ENCODE measurements around the gene TM2D3. TPM values are rescaled to one million over a fixed set of nuclear protein-coding genes. Genes with fewer than 3 reads are reported as not detected.

Gene TM2D3
- total and polyA plus RNA-seq, 2 donors (not counting 1 experiment from before 2014, with no cell fraction given), result 46.1 to 71.5 TPM

GRCh38 chr15:101684384-101684783, 32.2 kb upstream of the TM2D3 start:
- Histone ChIP-seq H3K27ac (ENCODE audit: insufficient read depth, low read length) (peak overlapping the region; percentile 34), H3K4me2 (ENCODE audit: extremely low read depth, insufficient read depth, low read length) (peak overlapping the region; percentile 30), H2AFZ (ENCODE audit: low read length) (no peak overlapping the region), H3K27me3 (ENCODE audit: control insufficient read depth, insufficient read depth, low read length) (no peaks in the 10 kb centered on the region), H3K79me2 (ENCODE audit: control insufficient read depth, insufficient read depth, low read length) (no peaks in the 10 kb centered on the region), H3K9me3 (ENCODE audit: control insufficient read depth, insufficient read depth, low read depth, low read length) (no peaks in the 10 kb centered on the region), H3K4me3 (replicated peaks in 1 of 4; ENCODE audit: control extremely low read depth in 1 of 4, insufficient read depth in 1 of 4, low read depth in 3 of 4, low read length in 4 of 4) (no peak overlapping the region), H3K4me1 (ENCODE audit: control insufficient read depth, extremely low read depth, insufficient read depth, low read length) (peaks cover 3% of the 10 kb centered on the region), H4K20me1 (ENCODE audit: control insufficient read depth, extremely low read depth, insufficient read depth, low read length) (no peaks in the 10 kb centered on the region), H3K36me3 (ENCODE audit: control insufficient read depth, insufficient read depth, low read length) (no peaks in the 10 kb centered on the region), H3K9ac (ENCODE audit: insufficient read depth, low read length) (no peak overlapping the region)
- no peak for TF ChIP-seq EZH2 (IDR thresholded peaks at IDR 0.05; ENCODE audit: low read length, missing control alignments)
- no peak for TF ChIP-seq CTCF (conservative IDR thresholded peaks at IDR 0.05 in 1 of 2, IDR thresholded peaks at IDR 0.05 in 1 of 2; ENCODE audit: low read depth in 1 of 2, low read length in 2 of 2)
- peak; percentile 28 to 89 for DNase-seq (ENCODE audit: low read depth in 2 of 2)

- Histone ChIP-seq H3K4me3 (replicated peaks in 1 of 4; ENCODE audit: control extremely low read depth in 1 of 4, insufficient read depth in 1 of 4, low read depth in 3 of 4, low read length in 4 of 4) (no peak overlapping the region), H3K27ac (ENCODE audit: insufficient read depth, low read length) (no peak overlapping the region), H3K79me2 (ENCODE audit: control insufficient read depth, insufficient read depth, low read length) (no peaks in the 10 kb centered on the region), H3K36me3 (ENCODE audit: control insufficient read depth, insufficient read depth, low read length) (no peaks in the 10 kb centered on the region), H3K4me2 (ENCODE audit: extremely low read depth, insufficient read depth, low read length) (no peak overlapping the region), H3K27me3 (ENCODE audit: control insufficient read depth, insufficient read depth, low read length) (no peaks in the 10 kb centered on the region), H2AFZ (ENCODE audit: low read length) (no peak overlapping the region), H3K9ac (ENCODE audit: insufficient read depth, low read length) (no peak overlapping the region), H3K9me3 (ENCODE audit: control insufficient read depth, insufficient read depth, low read depth, low read length) (no peaks in the 10 kb centered on the region), H3K4me1 (ENCODE audit: control insufficient read depth, extremely low read depth, insufficient read depth, low read length) (peaks cover 10% of the 10 kb centered on the region), H4K20me1 (ENCODE audit: control insufficient read depth, extremely low read depth, insufficient read depth, low read length) (no peaks in the 10 kb centered on the region)
- TF ChIP-seq CTCF (conservative IDR thresholded peaks at IDR 0.05 in 1 of 2, IDR thresholded peaks at IDR 0.05 in 1 of 2; ENCODE audit: low read depth in 1 of 2, low read length in 2 of 2) (no peak), EZH2 (IDR thresholded peaks at IDR 0.05; ENCODE audit: low read length, missing control alignments) (no peak)
- no peak for DNase-seq (ENCODE audit: low read depth in 2 of 2)
These were observed 27.6 kb upstream of the TM2D3 start for GRCh38 chr15:101679806-101680205.

- no peaks in the 10 kb centered on the region for H3K27me3 ChIP-seq (ENCODE audit: control insufficient read depth, insufficient read depth, low read length)
- no peak overlapping the region for H3K4me2 ChIP-seq (ENCODE audit: extremely low read depth, insufficient read depth, low read length)
- no peaks in the 10 kb centered on the region for H3K79me2 ChIP-seq (ENCODE audit: control insufficient read depth, insufficient read depth, low read length)
- H4K20me1 ChIP-seq (ENCODE audit: control insufficient read depth, extremely low read depth, insufficient read depth, low read length), result no peaks in the 10 kb centered on the region
- H3K4me1 ChIP-seq (ENCODE audit: control insufficient read depth, extremely low read depth, insufficient read depth, low read length), result peaks cover 7% of the 10 kb centered on the region
- H3K27ac ChIP-seq (ENCODE audit: insufficient read depth, low read length), result no peak overlapping the region
- peak; percentile 7 to 25 for DNase-seq (ENCODE audit: low read depth in 2 of 2)
- no peak overlapping the region for H3K4me3 ChIP-seq (replicated peaks in 1 of 4; ENCODE audit: control extremely low read depth in 1 of 4, insufficient read depth in 1 of 4, low read depth in 3 of 4, low read length in 4 of 4)
- H3K9me3 ChIP-seq (ENCODE audit: control insufficient read depth, insufficient read depth, low read depth, low read length), result no peaks in the 10 kb centered on the region
- TF ChIP-seq EZH2 (IDR thresholded peaks at IDR 0.05; ENCODE audit: low read length, missing control alignments) (no peak), CTCF (conservative IDR thresholded peaks at IDR 0.05 in 1 of 2, IDR thresholded peaks at IDR 0.05 in 1 of 2; ENCODE audit: low read depth in 1 of 2, low read length in 2 of 2) (no peak)
- no peak overlapping the region for H3K9ac ChIP-seq (ENCODE audit: insufficient read depth, low read length)
- H3K36me3 ChIP-seq (ENCODE audit: control insufficient read depth, insufficient read depth, low read length), result no peaks in the 10 kb centered on the region
- H2AFZ ChIP-seq (ENCODE audit: low read length), result no peak overlapping the region
These were observed 24.7 kb upstream of the TM2D3 start for GRCh38 chr15:101676921-101677329.

All from fibroblast of lung (primary cell).